ENCODE measurements around the gene UPK1A.
"Not testable (repeated sequence)": the region's sequence is repeated elsewhere in the genome, so short reads cannot be mapped to it uniquely, and the experiment has no call there.

Gene UPK1A

DNA sequence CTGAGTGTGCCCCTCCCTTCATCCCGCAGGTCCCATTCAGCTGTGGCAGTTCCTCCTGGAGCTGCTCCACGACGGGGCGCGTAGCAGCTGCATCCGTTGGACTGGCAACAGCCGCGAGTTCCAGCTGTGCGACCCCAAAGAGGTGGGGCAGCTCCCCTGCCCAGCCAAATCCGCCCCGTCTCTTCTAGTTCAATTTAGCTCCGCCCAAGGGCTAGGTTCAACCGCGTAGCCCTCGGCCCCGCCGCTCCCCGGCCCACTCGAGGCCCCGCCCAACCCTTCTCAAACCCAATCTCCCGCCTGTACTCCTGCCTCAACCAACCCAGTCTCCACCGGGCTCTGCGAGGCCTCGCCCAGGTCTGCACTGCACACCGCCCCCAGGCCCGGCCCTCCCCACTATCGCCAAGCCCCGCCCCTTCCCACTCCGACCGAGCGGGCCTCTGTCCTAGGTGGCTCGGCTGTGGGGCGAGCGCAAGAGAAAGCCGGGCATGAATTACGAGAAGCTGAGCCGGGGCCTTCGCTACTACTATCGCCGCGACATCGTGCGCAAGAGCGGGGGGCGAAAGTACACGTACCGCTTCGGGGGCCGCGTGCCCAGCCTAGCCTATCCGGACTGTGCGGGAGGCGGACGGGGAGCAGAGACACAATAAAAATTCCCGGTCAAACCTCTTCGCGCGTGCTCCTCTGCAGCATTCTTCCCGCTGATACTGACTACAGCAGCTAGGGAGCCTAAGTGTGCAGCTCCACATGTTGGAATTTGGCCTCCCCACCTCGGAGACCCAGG, 21.9 kb upstream of the UPK1A start:
- peak; percentile 85 to 90 for DNase-seq (ENCODE audit: low read depth in 2 of 2)

- peak; percentile 29 to 59 for DNase-seq (ENCODE audit: low read depth in 2 of 2)
Measured at GRCh38 chr19:35644987-35645679, 21.2 kb upstream of the UPK1A start.

DNA sequence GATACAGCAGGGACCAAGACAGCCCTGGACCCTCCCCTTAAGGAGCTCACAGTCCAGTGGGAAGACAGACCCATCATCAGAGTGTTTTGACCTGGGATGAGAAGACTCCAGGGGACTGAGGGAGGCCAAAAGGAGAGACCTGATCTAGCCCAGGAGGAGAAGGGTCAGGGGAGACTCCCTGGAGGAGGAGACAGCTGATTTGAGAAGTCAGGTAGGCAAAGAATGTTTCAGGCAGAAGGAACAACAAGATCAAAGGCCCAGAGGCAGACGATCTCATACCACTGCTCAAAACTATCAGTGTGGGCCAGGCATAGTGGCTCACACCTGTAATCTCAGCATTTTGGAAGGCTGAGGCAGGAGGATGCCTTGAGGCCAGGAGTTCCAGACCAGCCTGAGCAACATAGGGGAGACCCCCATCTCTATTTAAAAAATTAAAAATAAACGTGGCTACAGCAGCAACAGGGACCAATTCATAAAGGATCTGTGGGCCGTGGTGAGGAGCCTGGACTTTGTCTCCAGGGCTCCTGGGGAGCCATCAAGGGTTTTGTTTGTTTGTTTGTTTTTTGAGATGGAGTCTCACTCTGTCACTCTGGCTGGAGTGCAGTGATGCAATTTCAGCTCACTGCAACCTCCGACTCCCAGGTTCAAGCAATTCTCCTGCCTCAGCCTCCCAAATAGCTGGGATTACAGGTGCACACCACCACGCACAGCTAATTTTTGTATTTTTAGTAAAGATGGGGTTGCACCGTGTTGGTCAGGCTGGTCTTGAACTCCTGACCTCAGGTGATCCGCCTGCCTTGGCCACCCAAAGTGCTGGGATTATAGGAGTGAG, 20.4 kb upstream of the UPK1A start:
- DNase-seq (ENCODE audit: low read depth in 2 of 2): no peak

- peak; percentile 75 to 92 for DNase-seq (ENCODE audit: low read depth in 2 of 2)
Measured at GRCh38 chr19:35648017-35648961, 18.0 kb upstream of the UPK1A start, which contains the start of gene COX6B1. Gene COX6B1 (plus strand): TSS chr19:35648323. CDS start chr19:35651244, 2,921 bp downstream.

GRCh38 chr19:35650581-35650980, 15.7 kb upstream of the UPK1A start:
- no peak for DNase-seq (ENCODE audit: low read depth in 2 of 2)

DNA sequence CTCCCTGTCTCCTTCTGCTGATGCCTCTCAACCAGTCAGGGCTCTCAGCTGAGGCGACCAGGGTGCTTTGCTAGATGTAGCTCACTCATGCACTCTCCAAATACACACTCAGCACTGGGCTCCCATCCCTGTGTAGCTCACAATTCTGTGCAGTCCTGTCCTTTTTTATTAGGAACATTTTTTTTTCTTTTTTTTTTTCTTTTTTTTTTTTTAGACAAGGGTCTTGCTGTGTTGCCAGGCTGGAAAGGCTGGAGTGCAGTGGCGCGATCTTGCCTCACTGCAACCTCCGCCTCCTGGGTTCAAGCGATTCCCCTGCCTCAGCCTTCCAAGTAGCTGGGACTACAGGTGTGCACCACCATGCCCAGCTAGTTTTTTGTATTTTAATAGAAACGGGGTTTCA, 11.5 kb upstream of the UPK1A start:
- not testable (repeated sequence) for DNase-seq (ENCODE audit: low read depth in 2 of 2)

GRCh38 chr19:35655600-35655999, 10.7 kb upstream of the UPK1A start:
- no peak for DNase-seq (ENCODE audit: low read depth in 2 of 2)

DNA sequence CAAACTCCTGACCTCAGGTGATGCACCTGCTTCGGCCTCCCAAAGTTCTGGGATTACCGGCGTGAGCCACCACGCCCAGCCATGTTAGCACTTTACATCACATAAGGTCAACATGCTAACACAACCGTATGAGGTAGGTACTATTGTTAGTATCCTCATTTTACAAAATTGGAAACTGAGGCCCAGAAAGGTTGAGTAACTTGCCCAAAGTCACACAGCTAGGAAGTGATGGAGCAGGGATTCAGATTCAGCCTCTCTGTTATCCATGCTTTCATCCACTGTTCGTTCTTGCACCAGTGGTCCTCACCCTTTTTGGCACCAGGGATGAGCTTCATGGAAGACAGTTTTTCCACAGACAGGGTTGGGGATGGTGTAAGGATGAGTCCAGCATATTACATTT, 9.6 kb upstream of the UPK1A start:
- no peak for DNase-seq (ENCODE audit: low read depth in 2 of 2)

- no peak for DNase-seq (ENCODE audit: low read depth in 2 of 2)
Measured at GRCh38 chr19:35657904-35658700, 8.2 kb upstream of the UPK1A start.

- no peak for DNase-seq (ENCODE audit: low read depth in 2 of 2)
Measured at GRCh38 chr19:35661995-35662340, 4.3 kb upstream of the UPK1A start.

GRCh38 chr19:35663981-35664380, 2.3 kb upstream of the UPK1A start:
- no peak for DNase-seq (ENCODE audit: low read depth in 2 of 2)

- no peak for DNase-seq (ENCODE audit: low read depth in 2 of 2)
Measured at GRCh38 chr19:35665157-35665556, 1.2 kb upstream of the UPK1A start.

DNA sequence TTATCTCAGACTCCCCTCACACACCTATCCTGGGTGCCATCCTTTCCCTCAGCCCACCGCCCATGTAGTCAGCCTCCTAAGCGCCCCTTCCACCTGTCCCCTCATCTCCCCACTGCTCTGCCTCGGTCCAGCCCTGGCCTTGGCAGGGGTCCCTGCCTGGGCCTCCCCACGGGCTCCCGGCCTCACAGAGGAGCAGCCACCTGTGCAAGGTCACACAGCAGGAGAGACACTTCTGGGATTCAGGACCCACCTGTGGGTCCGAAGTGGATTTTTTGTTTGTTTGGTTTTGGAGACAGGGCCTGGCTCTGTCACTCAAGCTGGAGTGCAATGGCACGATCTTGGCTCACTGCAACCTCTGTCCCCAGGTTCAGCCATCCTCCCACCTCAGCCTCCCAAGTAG, 713 bp upstream of the UPK1A start:
- no peak for DNase-seq (ENCODE audit: low read depth in 2 of 2)

DNA sequence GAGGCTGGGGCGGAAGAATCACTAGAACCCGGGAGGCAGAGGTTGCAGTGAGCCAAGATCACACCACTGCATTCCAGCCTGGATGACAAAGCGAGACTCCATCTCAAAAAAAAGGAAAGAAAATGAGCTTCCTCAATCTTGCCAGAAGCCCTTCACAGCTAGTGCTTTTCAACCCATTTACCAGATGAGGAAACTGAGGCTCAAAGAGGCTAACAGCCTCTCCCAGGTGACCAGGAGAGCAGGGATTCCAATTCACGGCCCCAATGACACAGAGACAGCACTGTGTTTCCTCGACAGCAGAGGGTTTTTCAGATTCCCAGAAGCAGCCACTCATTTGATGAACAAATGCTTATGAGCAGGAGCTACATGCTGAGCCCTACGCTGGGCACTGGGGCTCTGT, 3.2 kb downstream of the UPK1A start:
- no peak for DNase-seq (ENCODE audit: low read depth in 2 of 2)

GRCh38 chr19:35669974-35670373, 3.7 kb downstream of the UPK1A start:
- DNase-seq (ENCODE audit: low read depth in 2 of 2): no peak

DNA sequence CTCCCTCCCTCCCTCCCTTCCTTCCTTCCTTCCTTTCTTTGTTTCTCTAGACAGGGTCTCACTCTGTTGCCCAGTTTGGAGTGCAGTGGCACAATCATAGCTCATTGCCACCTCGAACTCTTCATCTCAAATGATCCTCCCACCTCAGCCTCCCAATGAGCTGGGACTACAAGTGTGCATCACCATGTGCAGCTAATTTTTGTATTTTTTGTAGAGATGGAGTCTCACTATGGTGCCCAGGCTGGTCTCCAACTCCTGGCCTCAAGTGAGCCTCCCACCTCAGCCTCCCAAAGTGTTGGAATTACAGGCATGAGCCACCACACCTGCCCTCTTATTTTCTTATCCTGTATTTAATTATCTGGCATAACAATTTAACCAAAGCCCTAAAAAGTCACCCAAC, 4.4 kb downstream of the UPK1A start:
- DNase-seq (ENCODE audit: low read depth in 2 of 2): no peak

DNA sequence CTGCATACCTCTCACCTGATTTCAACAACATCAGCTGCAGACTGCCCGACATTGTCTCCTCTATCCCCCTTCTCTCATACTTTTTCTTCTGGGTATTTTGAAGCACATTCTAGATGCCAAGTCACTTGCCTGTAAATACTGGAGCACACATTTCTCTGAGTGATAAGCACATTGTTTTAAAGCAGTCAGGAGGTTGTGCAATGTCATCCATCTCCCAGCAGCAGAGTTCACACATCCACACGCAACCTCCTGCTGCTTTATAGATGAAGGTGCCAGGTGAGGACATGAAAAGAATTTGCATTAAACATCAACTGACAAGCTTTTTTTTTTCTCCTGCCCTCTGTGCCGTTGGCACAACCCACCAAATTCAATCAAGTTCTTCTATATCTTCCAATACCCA, 5.5 kb downstream of the UPK1A start:
- DNase-seq (ENCODE audit: low read depth in 2 of 2): no peak

- DNase-seq (ENCODE audit: low read depth in 2 of 2): peak; percentile 4 to 12
Measured at GRCh38 chr19:35673121-35673804, 6.9 kb downstream of the UPK1A start.

GRCh38 chr19:35675589-35676140, 9.3 kb downstream of the UPK1A start:
- DNase-seq (ENCODE audit: low read depth in 2 of 2): no peak

DNA sequence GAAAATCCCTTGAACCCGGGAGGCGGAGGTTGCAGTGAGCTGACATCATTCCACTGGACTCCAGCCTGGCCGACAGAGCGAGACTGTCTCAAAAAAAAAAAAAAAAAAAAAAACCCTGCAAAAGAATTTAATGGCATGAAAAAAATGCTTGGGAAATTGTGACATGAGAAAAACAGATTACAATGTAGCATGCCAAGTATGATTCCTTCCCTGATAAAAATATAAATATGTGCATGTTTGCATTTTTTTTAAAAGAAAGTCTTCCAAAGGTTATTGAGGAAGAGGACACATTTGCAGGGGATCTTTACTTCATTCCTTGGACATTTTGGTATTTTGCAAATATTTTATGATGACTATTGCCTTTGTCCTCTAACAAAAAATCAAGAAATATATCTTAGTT, 23.5 kb downstream of the UPK1A start:
- DNase-seq (ENCODE audit: low read depth in 2 of 2): no peak

Measured in stimulated activated CD8-positive, alpha-beta memory T cell treated with anti-CD3 and anti-CD28 coated beads, Interleukin-15, amount 100 ng/mL, for 4 hours (primary cell).